Sigmoid colon (tissue), 4 donors: Measurements from ENCODE around the gene HES5.
"Not testable (repeated sequence)": the region's sequence is repeated elsewhere in the genome, so short reads cannot be mapped to it uniquely, and the experiment has no call there.

Source experiments
- POLR2A ChIP-seq, 2 donors: fragments of 450-650 bp; IDR thresholded peaks; one replicate each; pipeline ENCODE4 v1.6.1; 2016; ENCODE audit warnings: antibody characterized with exemption in 2 of 2, mild to moderate bottlenecking in 2 of 2, moderate library complexity in 2 of 2
- POLR2AphosphoS5 ChIP-seq, 4 donors: sonication (generic); formaldehyde crosslinking; IDR thresholded peaks; one replicate each; pipeline ENCODE4 v1.6.1; 2017; ENCODE audit warnings: antibody characterized with exemption in 4 of 4
- TF ChIP-seq, protein P1 (sequence below), 4 experiments: fragments of 450-650 bp in 3 of 4; fragments of 200-600 bp in 1 of 4; IDR thresholded peaks; one replicate each; pipeline ENCODE4 v1.5.1; 2016 to 2019; ENCODE audit warnings: antibody characterized with exemption in 4 of 4, mild to moderate bottlenecking in 3 of 4, moderate library complexity in 2 of 4

GRCh38 chr1:2549367-2550029 is 19.4 kb upstream of the HES5 start:
- TF ChIP-seq, protein P1, sequence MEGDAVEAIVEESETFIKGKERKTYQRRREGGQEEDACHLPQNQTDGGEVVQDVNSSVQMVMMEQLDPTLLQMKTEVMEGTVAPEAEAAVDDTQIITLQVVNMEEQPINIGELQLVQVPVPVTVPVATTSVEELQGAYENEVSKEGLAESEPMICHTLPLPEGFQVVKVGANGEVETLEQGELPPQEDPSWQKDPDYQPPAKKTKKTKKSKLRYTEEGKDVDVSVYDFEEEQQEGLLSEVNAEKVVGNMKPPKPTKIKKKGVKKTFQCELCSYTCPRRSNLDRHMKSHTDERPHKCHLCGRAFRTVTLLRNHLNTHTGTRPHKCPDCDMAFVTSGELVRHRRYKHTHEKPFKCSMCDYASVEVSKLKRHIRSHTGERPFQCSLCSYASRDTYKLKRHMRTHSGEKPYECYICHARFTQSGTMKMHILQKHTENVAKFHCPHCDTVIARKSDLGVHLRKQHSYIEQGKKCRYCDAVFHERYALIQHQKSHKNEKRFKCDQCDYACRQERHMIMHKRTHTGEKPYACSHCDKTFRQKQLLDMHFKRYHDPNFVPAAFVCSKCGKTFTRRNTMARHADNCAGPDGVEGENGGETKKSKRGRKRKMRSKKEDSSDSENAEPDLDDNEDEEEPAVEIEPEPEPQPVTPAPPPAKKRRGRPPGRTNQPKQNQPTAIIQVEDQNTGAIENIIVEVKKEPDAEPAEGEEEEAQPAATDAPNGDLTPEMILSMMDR (IDR thresholded peaks at IDR 0.05): not testable (repeated sequence)
- TF ChIP-seq POLR2AphosphoS5, POLR2A (IDR thresholded peaks at IDR 0.05): not testable (repeated sequence)
